Brain microvascular endothelial cell (primary cell): ENCODE measurements around the gene ST3GAL4.

ENCODE experiments used
- DNase-seq: peaks from one replicate; pipeline ENCODE4 v3.0.0-alpha.2; 2020
- H3K27ac ChIP-seq: fragments of 250-450 bp; sonication (Bioruptor Pico); 2 replicates; pipeline ENCODE4 v1.5.1; 2020; ENCODE audit warnings: mild to moderate bottlenecking, moderate library complexity
- H3K27me3 ChIP-seq: fragments of 250-450 bp; sonication (Bioruptor Pico); replicated peaks from 2 replicates; pipeline ENCODE4 v1.5.1; 2020; ENCODE audit warnings: mild to moderate bottlenecking
- H3K36me3 ChIP-seq: fragments of 250-450 bp; sonication (Bioruptor Pico); replicated peaks from 2 replicates; pipeline ENCODE4 v1.5.1; 2020; ENCODE audit warnings: mild to moderate bottlenecking
- H3K4me3 ChIP-seq: 2 replicates; pipeline ENCODE4 v1.5.1; 2011; ENCODE audit warnings: low read depth, mild to moderate bottlenecking, control low read depth, low read length, moderate library complexity
- in situ Hi-C: cut with HindIII; loops from 2 replicates; pipeline ENCODE4 v1.10.0; 2017; ENCODE audit warnings: low sequenced_read_pairs, low pct_ligation_motif_present
- TF ChIP-seq, protein P1 (sequence below): IDR thresholded peaks from 2 replicates; pipeline ENCODE4 v1.5.1; 2011; ENCODE audit warnings: low read depth, mild to moderate bottlenecking, moderate library complexity, low read length, control low read depth, inconsistent platforms; ENCODE audit errors: missing control alignments

The ST3GAL4 gene

DNA sequence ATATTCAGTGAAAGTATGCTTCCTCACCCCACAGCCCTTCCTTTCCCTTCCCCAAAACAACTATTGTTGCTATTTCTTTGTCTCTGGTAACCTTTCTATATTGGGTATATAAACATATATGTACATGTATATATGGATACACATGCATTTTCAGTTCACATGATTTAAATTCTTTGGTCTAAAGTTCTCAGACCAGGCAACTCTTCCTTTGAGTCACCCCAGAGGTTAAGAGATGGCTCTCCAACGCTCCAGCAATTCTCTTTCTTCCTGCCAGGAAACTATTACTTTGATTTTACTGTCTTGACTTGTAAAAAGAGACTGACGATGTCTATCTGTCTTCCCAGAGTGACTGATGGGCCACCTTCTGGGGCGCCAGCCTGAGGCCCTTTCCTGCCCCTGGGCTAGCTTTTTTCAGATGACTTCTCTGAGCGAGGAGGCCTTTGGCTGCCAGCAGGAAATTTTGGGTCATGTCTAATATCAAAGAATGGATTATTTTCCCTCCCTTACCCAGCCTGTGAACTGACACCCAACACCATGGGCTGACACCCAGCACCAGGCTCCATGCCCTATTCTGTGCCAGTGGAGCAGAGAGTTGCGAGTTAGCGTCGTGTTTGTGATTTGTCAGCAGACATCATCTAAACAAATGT lies 14.4 kb upstream of the ST3GAL4 start:
- in situ Hi-C loops: no loop called here

DNA sequence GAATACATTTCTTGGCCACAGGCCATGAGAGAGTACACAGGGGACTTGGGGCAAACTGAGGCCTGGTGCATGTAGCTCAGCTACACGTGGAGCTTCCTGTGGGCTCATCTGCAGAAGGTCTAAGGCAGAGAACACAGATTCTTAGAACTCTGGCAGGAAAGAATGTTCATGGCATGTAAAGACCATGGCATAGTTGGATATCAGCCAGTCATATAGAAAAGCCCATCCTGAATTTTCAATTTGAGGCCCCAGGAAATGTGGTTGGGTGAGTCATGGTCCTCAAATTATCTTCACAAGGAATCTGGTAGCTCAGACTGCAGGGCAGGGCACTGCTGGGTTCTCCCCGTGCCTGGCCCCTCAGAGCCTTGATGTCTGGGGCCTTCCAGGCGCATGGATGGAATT lies 13.7 kb upstream of the ST3GAL4 start:
- TF ChIP-seq, protein P1, sequence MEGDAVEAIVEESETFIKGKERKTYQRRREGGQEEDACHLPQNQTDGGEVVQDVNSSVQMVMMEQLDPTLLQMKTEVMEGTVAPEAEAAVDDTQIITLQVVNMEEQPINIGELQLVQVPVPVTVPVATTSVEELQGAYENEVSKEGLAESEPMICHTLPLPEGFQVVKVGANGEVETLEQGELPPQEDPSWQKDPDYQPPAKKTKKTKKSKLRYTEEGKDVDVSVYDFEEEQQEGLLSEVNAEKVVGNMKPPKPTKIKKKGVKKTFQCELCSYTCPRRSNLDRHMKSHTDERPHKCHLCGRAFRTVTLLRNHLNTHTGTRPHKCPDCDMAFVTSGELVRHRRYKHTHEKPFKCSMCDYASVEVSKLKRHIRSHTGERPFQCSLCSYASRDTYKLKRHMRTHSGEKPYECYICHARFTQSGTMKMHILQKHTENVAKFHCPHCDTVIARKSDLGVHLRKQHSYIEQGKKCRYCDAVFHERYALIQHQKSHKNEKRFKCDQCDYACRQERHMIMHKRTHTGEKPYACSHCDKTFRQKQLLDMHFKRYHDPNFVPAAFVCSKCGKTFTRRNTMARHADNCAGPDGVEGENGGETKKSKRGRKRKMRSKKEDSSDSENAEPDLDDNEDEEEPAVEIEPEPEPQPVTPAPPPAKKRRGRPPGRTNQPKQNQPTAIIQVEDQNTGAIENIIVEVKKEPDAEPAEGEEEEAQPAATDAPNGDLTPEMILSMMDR: no peak
- in situ Hi-C loops: no loop called here
- Histone ChIP-seq H3K27ac (peak overlapping the region; percentile 54), H3K27me3 (no peaks in the 10 kb centered on the region), H3K36me3 (no peaks in the 10 kb centered on the region), H3K4me3 (no peak overlapping the region)
- DNase-seq: peak; percentile 70

More for the DNA sequence above, 14.4 kb upstream of the ST3GAL4 start:
- no peak for DNase-seq
- no peak overlapping the region for H3K27ac ChIP-seq
- no peaks in the 10 kb centered on the region for H3K36me3 ChIP-seq
- H3K27me3 ChIP-seq: no peaks in the 10 kb centered on the region
- no peak overlapping the region for H3K4me3 ChIP-seq
- TF ChIP-seq, protein P1: no peak

DNA sequence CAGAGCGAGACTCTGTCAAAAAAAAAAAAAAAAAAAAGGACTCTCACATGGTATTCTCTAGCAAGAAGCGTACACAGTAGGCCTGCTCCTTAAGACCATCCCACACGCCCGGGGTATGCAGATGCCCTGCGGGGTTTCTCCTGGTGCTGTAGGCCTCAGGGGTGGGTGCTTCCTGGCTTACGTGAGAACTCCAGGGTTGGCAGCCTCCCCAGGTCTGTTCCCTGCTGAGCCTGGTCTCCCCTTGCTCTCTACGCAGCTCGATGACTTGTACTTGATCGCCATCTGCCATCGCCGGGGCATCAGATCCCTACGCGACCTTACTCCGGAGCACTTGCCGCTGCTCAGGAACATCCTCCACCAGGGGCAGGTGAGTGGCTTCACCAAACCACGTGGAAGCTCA lies 12.4 kb upstream of the ST3GAL4 start:
- H3K4me3 ChIP-seq: no peak overlapping the region
- no peak overlapping the region for H3K27ac ChIP-seq
- no peak for DNase-seq
- TF ChIP-seq, protein P1: no peak
- in situ Hi-C loops: no loop called here
- no peaks in the 10 kb centered on the region for H3K36me3 ChIP-seq
- H3K27me3 ChIP-seq: no peaks in the 10 kb centered on the region

DNA sequence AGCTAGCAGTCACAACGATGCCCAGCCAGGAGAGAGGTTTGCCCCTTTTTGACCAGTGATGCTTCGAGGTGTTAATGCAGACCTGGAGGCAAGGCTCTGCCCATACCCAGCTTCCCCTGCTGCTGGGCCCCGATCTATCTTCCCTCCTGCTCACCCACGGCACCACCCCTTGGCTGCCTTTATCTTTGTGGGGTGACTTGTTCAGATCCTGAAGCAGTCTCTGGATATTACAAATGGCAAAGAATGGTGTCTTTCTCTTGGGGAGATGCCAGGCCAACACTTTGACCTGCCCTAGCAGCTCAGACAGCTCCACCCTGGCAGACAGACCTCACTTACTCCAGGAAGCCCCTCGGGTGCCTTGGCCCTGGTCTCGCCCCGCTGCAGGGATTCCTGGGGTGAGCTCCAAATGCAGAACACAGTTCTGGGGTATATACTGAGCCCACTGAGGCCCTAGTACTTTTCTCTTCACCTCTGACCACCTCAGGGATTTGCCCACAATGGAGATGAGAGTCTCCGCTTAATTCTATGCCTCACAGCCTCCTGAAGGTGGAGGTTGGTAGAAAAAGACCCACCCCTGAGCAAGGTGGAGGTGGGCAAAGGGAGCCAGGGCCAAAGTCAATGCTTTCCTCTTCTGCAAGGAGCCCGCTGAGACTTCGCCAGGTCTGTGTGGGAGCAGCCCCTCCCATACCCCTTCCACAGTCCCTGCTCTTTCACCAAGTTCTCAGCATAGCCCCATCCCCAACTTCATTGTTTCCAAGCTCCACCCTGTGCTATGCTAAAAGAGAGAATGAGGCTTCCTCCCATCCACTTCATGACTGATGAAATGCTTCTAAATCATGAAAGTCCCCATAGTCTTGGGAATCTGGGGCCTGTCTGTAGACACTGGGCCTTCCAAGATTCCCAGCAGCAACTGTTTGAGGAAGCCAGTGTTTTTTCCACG lies 11.1 kb upstream of the ST3GAL4 start:
- no peaks in the 10 kb centered on the region for H3K27me3 ChIP-seq
- H3K36me3 ChIP-seq: no peaks in the 10 kb centered on the region
- H3K27ac ChIP-seq: no peak overlapping the region
- no peak for DNase-seq
- no peak overlapping the region for H3K4me3 ChIP-seq
- TF ChIP-seq, protein P1: no peak
- in situ Hi-C loops: no loop called here

DNA sequence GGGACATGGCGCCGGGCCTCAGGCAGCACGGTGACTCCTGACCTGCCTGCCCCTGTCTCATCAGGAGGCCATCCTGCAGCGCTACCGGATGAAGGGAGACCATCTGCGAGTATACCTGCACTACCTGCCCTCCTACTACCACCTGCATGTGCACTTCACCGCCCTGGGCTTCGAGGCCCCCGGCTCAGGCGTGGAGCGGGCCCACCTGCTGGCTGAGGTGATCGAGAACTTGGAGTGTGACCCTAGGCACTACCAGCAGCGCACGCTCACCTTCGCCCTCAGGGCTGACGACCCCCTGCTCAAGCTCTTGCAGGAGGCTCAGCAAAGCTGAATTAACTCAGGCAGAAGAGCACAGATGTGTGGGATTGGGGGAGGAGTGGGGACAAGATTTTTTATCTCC lies 10.2 kb upstream of the ST3GAL4 start:
- no peak overlapping the region for H3K27ac ChIP-seq

More for the DNA sequence above, 10.2 kb upstream of the ST3GAL4 start:
- Histone ChIP-seq H3K36me3 (no peaks in the 10 kb centered on the region), H3K27me3 (no peaks in the 10 kb centered on the region), H3K4me3 (no peak overlapping the region)
- in situ Hi-C loops: no loop called here
- no peak for DNase-seq
- TF ChIP-seq, protein P1: no peak
